GM19193 (cell line): ENCODE data around the gene PP2D1.

Source experiments
- POLR2A ChIP-seq: IDR thresholded peaks from 4 replicates; pipeline ENCODE4 v1.6.1; 2011; ENCODE audit not compliant: insufficient read depth, insufficient read length; ENCODE audit errors: extremely low read depth

PP2D1 gene

DNA sequence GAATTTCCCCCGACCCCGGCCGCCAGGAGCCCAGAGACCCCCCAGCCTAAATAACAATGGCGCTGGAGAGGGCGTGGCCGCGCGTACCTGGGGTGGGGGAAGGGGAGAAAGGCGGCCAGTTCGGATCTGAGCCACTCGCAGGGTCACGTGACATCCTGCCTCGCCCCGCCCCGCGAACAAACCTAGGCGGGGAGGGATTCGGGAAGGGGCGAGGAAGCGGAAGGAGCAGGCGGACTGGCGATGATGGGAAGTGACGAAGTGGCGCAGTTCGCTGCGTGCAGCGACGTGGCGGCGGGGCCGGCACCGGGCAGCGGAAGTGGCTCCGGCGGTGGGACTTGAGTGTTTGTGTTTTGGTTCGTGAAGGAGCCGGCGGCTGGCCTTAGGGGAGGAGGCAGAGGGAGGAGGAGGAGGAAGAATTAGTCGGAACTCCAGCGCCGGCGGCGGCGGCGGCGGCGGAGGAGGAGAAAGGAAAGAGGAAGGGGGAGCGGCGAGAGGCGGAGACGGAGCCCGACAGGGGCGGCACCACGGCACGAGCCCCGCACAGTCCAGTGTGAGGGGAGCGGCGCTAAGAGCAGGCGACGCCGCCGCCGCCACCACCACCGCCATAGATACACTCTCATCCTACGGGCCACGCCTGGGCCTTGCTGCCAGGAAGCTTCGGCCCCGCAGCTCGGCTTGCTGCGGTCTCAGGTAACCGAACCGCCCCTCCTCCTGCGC is 65.1 kb downstream of the PP2D1 start, which contains the start of gene RAB5A:
Gene RAB5A (plus strand): TSS at position 266 of the 717 bp plus-strand sequence. CDS start 3,802 bp downstream, outside the sequence.
- peak; percentile 70 for TF ChIP-seq POLR2A

GRCh38 chr3:19945969-19946831 is 65.9 kb downstream of the PP2D1 start:
- no peak for TF ChIP-seq POLR2A

DNA sequence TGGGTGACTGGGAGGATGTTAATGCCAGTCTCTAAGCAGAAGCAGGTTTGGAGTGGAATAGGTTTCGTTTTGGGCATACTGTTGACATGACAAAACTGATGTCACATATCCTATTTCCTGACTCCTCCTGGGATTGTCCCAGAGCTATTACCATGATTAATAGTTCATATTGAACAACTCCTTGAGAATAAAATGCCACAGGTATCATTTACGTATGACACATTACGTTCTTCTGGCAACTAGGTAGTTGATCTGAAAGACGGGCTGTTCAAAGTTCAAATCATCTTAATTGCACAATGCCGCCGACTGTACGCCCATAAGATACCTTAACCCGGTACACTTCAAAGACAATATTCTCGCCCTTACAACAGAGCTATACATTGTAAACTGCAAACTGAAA is 66.5 kb downstream of the PP2D1 start:
- TF ChIP-seq POLR2A, result no peak

DNA sequence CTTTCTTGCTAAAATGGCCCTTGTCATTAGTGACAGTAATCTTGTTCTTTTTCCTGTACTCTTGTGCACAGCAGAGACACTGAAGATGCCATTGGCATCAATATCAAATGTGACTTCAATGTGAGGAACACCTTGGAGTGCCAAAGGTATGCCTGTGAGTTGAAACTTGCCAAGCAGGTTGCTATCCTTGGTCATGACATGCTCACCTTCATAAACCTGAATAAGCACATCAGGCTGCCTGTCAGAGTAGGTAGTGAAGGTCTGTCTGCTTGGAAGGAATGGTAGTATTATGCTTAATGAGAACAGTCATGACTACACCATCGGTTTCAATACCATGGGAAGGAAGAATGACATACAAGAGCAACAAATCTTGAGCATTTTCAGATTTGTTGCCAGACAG is 71.4 kb downstream of the PP2D1 start:
- TF ChIP-seq POLR2A, result no peak

- TF ChIP-seq POLR2A, result no peak
These were observed 73.8 kb downstream of the PP2D1 start for GRCh38 chr3:19938295-19938627.

DNA sequence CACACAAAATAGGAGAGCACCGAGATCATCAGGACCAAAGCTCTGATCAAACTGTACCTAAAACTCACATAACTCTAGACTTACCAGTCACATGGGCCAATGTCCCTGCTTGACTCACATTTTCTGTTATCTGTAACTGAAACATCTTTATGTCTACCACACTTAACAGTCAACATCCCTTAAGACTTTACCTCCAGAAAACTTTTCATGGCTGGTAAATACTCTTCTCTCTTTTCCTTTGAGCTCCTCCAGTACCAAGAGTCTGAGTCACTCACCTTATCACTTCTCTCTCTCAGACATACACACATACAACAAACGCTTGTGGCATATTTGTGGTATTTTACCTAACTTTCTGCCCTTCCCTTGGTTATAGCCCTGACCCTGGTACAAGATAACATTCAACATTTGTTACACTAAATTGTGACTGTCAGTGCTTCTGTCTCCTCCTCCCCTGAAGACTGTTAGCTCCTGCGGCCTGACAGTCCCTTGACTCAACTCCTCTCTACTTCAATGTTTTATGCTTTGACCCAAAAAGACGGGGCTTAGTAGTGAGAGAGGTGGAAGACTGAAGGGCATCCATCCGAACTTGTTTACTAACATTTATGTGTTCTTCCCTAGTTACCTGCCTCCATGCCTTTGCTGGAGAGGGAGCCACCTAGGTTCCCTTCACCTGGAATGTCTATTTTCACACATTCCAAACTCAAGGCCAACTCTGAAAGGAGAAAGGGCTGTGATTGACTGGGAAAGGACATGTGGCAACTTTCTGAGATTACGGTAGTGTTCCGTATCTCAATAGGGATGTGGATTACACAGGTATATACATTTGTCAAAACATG is 74.4 kb downstream of the PP2D1 start:
- no peak for TF ChIP-seq POLR2A
